Liver (tissue), 9 donors: ENCODE measurements around the gene MEIOB. TPM values are rescaled to one million over a fixed set of nuclear protein-coding genes. Genes with fewer than 3 reads are reported as not detected.
A peak's percentile ranks its signal among the peaks of the same experiment; 100 is the strongest.

Experiments used
- DNase-seq: peaks from one replicate; pipeline ENCODE4 v3.0.0-alpha.2; 2017; ENCODE audit warnings: low spot score
- H3K27ac ChIP-seq, 2 donors: one replicate each; pipeline ENCODE4 v1.7.0; 2013; ENCODE audit warnings: inconsistent platforms in 2 of 2, low read length in 2 of 2, control low read depth in 1 of 2, low read depth in 1 of 2, mild to moderate bottlenecking in 1 of 2
- H3K27me3 ChIP-seq, 4 donors: one replicate each; pipeline versions ENCODE4 v1.6.1 to v1.7.0; 2013; ENCODE audit warnings: low read length in 3 of 4, inconsistent platforms in 1 of 4, mild to moderate bottlenecking in 1 of 4, moderate library complexity in 1 of 4; ENCODE audit not compliant: control insufficient read depth in 4 of 4, insufficient read depth in 4 of 4
- H3K36me3 ChIP-seq, 4 donors: one replicate each; pipeline versions ENCODE4 v1.6.1 to v1.7.0; 2013; ENCODE audit warnings: low read length in 3 of 4, mild to moderate bottlenecking in 3 of 4, low read depth in 1 of 4, moderate library complexity in 1 of 4; ENCODE audit not compliant: control insufficient read depth in 4 of 4, insufficient read depth in 3 of 4
- H3K4me1 ChIP-seq, 4 donors: one replicate each; pipeline versions ENCODE4 v1.6.1 to v1.7.0; 2013; ENCODE audit warnings: low read length in 3 of 4, mild to moderate bottlenecking in 3 of 4, moderate library complexity in 1 of 4; ENCODE audit not compliant: control insufficient read depth in 4 of 4, insufficient read depth in 4 of 4
- H3K4me3 ChIP-seq, 3 donors: one replicate each; pipeline versions ENCODE4 v1.6.1 to v1.7.0; 2013; ENCODE audit warnings: low read length in 3 of 3, control low read depth in 1 of 3, low read depth in 1 of 3, mild to moderate bottlenecking in 1 of 3
- H3K9ac ChIP-seq, 2 donors: one replicate each; pipeline ENCODE4 v1.7.0; 2013; ENCODE audit warnings: low read length in 2 of 2, mild to moderate bottlenecking in 2 of 2, moderate library complexity in 2 of 2, control low read depth in 1 of 2, low read depth in 1 of 2
- H3K9me3 ChIP-seq, 4 donors: one replicate each; pipeline versions ENCODE4 v1.6.1 to v1.7.0; 2013; ENCODE audit warnings: low read length in 3 of 4; ENCODE audit not compliant: control insufficient read depth in 4 of 4
- CTCF ChIP-seq: fragments of 150-350 bp; IDR thresholded peaks from 2 replicates; pipeline ENCODE4 v1.5.1; 2017; ENCODE audit warnings: improper control_type of control experiment, low read depth, low read length; ENCODE audit not compliant: missing input control
- EGR1 ChIP-seq, 2 donors: IDR thresholded peaks; 2 replicates each; pipeline ENCODE4 v1.6.1; 2016 to 2018; ENCODE audit warnings: antibody characterized with exemption in 2 of 2, low read depth in 2 of 2
- FOXA1 ChIP-seq: IDR thresholded peaks from 2 replicates; pipeline ENCODE4 v1.6.1; 2016; ENCODE audit warnings: antibody characterized with exemption
- FOXA2 ChIP-seq: IDR thresholded peaks from 2 replicates; pipeline ENCODE4 v1.6.1; 2016; ENCODE audit warnings: antibody characterized with exemption
- GABPA ChIP-seq, 2 donors: IDR thresholded peaks in 1 of 2; conservative IDR thresholded peaks in 1 of 2; 2 replicates each; pipeline ENCODE4 v1.6.1; 2016; ENCODE audit warnings: antibody characterized with exemption in 2 of 2, mild to moderate bottlenecking in 1 of 2, moderate library complexity in 1 of 2
- HNF4A ChIP-seq, 2 donors: conservative IDR thresholded peaks; 2 replicates each; pipeline ENCODE4 v1.6.1; 2016; ENCODE audit warnings: antibody characterized with exemption in 2 of 2, mild to moderate bottlenecking in 2 of 2
- HNF4G ChIP-seq: IDR thresholded peaks from 2 replicates; pipeline ENCODE4 v1.6.1; 2016; ENCODE audit warnings: antibody characterized with exemption
- JUND ChIP-seq, 2 donors: IDR thresholded peaks; 2 replicates each; pipeline ENCODE4 v1.6.1; 2016; ENCODE audit warnings: antibody characterized with exemption in 2 of 2
- MAX ChIP-seq: IDR thresholded peaks from 2 replicates; pipeline ENCODE4 v1.6.1; 2016; ENCODE audit warnings: antibody characterized with exemption
- NR2F2 ChIP-seq: IDR thresholded peaks from 2 replicates; pipeline ENCODE4 v1.6.1; 2016; ENCODE audit warnings: antibody characterized with exemption
- RAD21 ChIP-seq, 2 donors: IDR thresholded peaks; 2 replicates each; pipeline ENCODE4 v1.6.1; 2016; ENCODE audit warnings: antibody characterized with exemption in 2 of 2, mild to moderate bottlenecking in 2 of 2
- RXRA ChIP-seq, 2 donors: IDR thresholded peaks; 2 replicates each; pipeline ENCODE4 v1.6.1; 2017 to 2018; ENCODE audit warnings: antibody characterized with exemption in 2 of 2, mild to moderate bottlenecking in 1 of 2
- SP1 ChIP-seq: IDR thresholded peaks from 2 replicates; pipeline ENCODE4 v1.6.1; 2018; ENCODE audit warnings: antibody characterized with exemption, mild to moderate bottlenecking
- TAF1 ChIP-seq: conservative IDR thresholded peaks from 2 replicates; pipeline ENCODE4 v1.6.1; 2016; ENCODE audit warnings: antibody characterized with exemption, mild to moderate bottlenecking
- YY1 ChIP-seq: IDR thresholded peaks from 2 replicates; pipeline ENCODE4 v1.6.1; 2016; ENCODE audit warnings: antibody characterized with exemption, mild to moderate bottlenecking
- ZBTB33 ChIP-seq: IDR thresholded peaks from 2 replicates; pipeline ENCODE4 v1.6.1; 2016; ENCODE audit warnings: antibody characterized with exemption
- WGBS: extraction: QIAGEN DNeasy Blood & Tissue Kit; methylation state at CpG from one replicate; pipeline ENCODE4 v1.1.7; 2013; 5-methylcytosine and 5-hydroxymethylcytosine counted together
- polyA plus RNA-seq, 2 donors: library from polyadenylated mRNA; stranded (reverse) in 1 of 2; unstranded in 1 of 2; fragments of 200-250 nt in 1 of 2; fragments of >200 nt in 1 of 2; fragmentation: Nextera tagmentation in 1 of 2; extraction: Ambion mirVana in 1 of 2; gene quantifications; one replicate each; pipeline versions ENCODE4 v1.2.1 to v1.2.3, GENCODE V29; 2013 to 2015
- total RNA-seq, 2 donors: library from RNA; depleted of rRNA; stranded (reverse); fragments of >200 nt; gene quantifications; one replicate each; pipeline ENCODE4 v1.2.3, GENCODE V29; 2014
- TF ChIP-seq, protein P1 (sequence below): IDR thresholded peaks from 2 replicates; pipeline ENCODE4 v1.6.1; 2016; ENCODE audit warnings: antibody characterized with exemption, mild to moderate bottlenecking
- TF ChIP-seq, protein P2 (sequence below): IDR thresholded peaks from 2 replicates; pipeline ENCODE4 v1.6.1; 2016; ENCODE audit warnings: antibody characterized with exemption
- donor health status: healthy.
- donor health status: healthy.
- donor health status: healthy.
- donor health status: healthy.
- donor health status: healthy.

The MEIOB gene
- total and polyA plus RNA-seq, 4 donors, result 0.33 to 2.2 TPM; not detected in 2

GRCh38 chr16:1793578-1794220 is 78.3 kb downstream of the MEIOB start, which contains the start of gene IGFALS:
Gene IGFALS, minus strand, starts transcription at chr16:1793705. Its CDS starts 53 bp downstream, at chr16:1793652.
- Histone ChIP-seq H3K27ac (peak within 1 kb of the TSS; percentile 64 to 76), H3K4me3 (peak within 1 kb of the TSS; percentile 63 to 73 (median 70)), H3K4me1 (peaks cover 20 to 61% (median 47%) of the 10 kb centered on the region in 4 donors), H3K27me3 (no peaks in the 10 kb centered on the region), H3K36me3 (peaks cover 0 to 22% (median 2%) of the 10 kb centered on the region in 4 donors), H3K9ac (peak within 1 kb of the TSS in 1 of 2 donors; percentile 71), H3K9me3 (no peaks in the 10 kb centered on the region)
- DNase-seq, result no peak
- TF ChIP-seq NR2F2 (no peak), CTCF (no peak), HNF4G (no peak), HNF4A (conservative IDR thresholded peaks at IDR 0.05) (peak in 1 of 2 donors; percentile 39), ZBTB33 (no peak), SP1 (peak; percentile 11), TAF1 (no peak), FOXA1 (no peak), RXRA (IDR thresholded peaks at IDR 0.05) (peak; percentile 45 to 57), GABPA (IDR thresholded peaks at IDR 0.05 in 1 of 2, conservative IDR thresholded peaks at IDR 0.05 in 1 of 2) (peak in 1 of 2 donors; percentile 30), JUND (IDR thresholded peaks at IDR 0.05) (no peak), YY1 (peak; percentile 12), EGR1 (IDR thresholded peaks at IDR 0.05; ENCODE audit: low read depth in 2 of 2) (no peak), FOXA2 (no peak), MAX (peak; percentile 11), RAD21 (IDR thresholded peaks at IDR 0.05) (no peak)
- TF ChIP-seq, protein P1, sequence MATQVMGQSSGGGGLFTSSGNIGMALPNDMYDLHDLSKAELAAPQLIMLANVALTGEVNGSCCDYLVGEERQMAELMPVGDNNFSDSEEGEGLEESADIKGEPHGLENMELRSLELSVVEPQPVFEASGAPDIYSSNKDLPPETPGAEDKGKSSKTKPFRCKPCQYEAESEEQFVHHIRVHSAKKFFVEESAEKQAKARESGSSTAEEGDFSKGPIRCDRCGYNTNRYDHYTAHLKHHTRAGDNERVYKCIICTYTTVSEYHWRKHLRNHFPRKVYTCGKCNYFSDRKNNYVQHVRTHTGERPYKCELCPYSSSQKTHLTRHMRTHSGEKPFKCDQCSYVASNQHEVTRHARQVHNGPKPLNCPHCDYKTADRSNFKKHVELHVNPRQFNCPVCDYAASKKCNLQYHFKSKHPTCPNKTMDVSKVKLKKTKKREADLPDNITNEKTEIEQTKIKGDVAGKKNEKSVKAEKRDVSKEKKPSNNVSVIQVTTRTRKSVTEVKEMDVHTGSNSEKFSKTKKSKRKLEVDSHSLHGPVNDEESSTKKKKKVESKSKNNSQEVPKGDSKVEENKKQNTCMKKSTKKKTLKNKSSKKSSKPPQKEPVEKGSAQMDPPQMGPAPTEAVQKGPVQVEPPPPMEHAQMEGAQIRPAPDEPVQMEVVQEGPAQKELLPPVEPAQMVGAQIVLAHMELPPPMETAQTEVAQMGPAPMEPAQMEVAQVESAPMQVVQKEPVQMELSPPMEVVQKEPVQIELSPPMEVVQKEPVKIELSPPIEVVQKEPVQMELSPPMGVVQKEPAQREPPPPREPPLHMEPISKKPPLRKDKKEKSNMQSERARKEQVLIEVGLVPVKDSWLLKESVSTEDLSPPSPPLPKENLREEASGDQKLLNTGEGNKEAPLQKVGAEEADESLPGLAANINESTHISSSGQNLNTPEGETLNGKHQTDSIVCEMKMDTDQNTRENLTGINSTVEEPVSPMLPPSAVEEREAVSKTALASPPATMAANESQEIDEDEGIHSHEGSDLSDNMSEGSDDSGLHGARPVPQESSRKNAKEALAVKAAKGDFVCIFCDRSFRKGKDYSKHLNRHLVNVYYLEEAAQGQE, result no peak
- TF ChIP-seq, protein P2, sequence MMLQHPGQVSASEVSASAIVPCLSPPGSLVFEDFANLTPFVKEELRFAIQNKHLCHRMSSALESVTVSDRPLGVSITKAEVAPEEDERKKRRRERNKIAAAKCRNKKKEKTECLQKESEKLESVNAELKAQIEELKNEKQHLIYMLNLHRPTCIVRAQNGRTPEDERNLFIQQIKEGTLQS, result no peak
- WGBS, result 24% methylated on average over 28 of the region's 28 CpGs
